ENCODE data around the gene TMEM63A.

The TMEM63A gene

GRCh38 chr1:225863167-225863566 is 19.0 kb downstream of the TMEM63A start:
- no peak for FAIRE-seq

GRCh38 chr1:225862581-225862950 is 19.6 kb downstream of the TMEM63A start:
- FAIRE-seq, result no peak

GRCh38 chr1:225861834-225862580 is 20.2 kb downstream of the TMEM63A start:
- FAIRE-seq, result no peak

GRCh38 chr1:225860876-225861441 is 21.2 kb downstream of the TMEM63A start:
- FAIRE-seq, result no peak

- no peak for FAIRE-seq
Measured at GRCh38 chr1:225860107-225860506, 22.1 kb downstream of the TMEM63A start.

GRCh38 chr1:225859151-225859550 is 23.0 kb downstream of the TMEM63A start:
- FAIRE-seq, result no peak

- FAIRE-seq, result no peak
Measured at GRCh38 chr1:225857256-225857655, 24.9 kb downstream of the TMEM63A start.

- FAIRE-seq, result no peak
Measured at GRCh38 chr1:225855503-225856300, 26.5 kb downstream of the TMEM63A start.

- no peak for FAIRE-seq
Measured at GRCh38 chr1:225853441-225853840, 28.7 kb downstream of the TMEM63A start.

GRCh38 chr1:225852413-225853124 is 29.6 kb downstream of the TMEM63A start:
- no peak for FAIRE-seq

- no peak for FAIRE-seq
Measured at GRCh38 chr1:225851805-225852204, 30.4 kb downstream of the TMEM63A start.

- FAIRE-seq, result no peak
Measured at GRCh38 chr1:225850370-225850769, 31.8 kb downstream of the TMEM63A start.

- FAIRE-seq, result no peak
Measured at GRCh38 chr1:225849925-225850324, 32.3 kb downstream of the TMEM63A start.

- FAIRE-seq, result no peak
Measured at GRCh38 chr1:225848030-225848955, 33.9 kb downstream of the TMEM63A start.

GRCh38 chr1:225847610-225848009 is 34.6 kb downstream of the TMEM63A start:
- FAIRE-seq, result no peak

- no peak for FAIRE-seq
Measured at GRCh38 chr1:225846331-225847310, 35.6 kb downstream of the TMEM63A start.

- no peak for FAIRE-seq
Measured at GRCh38 chr1:225845571-225846259, 36.5 kb downstream of the TMEM63A start.

GRCh38 chr1:225845097-225845496 is 37.1 kb downstream of the TMEM63A start:
- FAIRE-seq, result no peak

GRCh38 chr1:225844236-225845061 is 37.7 kb downstream of the TMEM63A start:
- no peak for FAIRE-seq
